PC-9 (cell line): ENCODE data around the gene SPON1. TPM values are rescaled to one million over a fixed set of nuclear protein-coding genes. Genes with fewer than 3 reads are reported as not detected.
A peak's percentile ranks its signal among the peaks of the same experiment; 100 is the strongest.

Experiments used
- BruUV-seq: library from RNA; stranded (reverse); fragments of 400-500 nt; replicated peaks from 2 replicates; lab custom pipeline; 2021; lab: Mats Ljungman, UMichigan
- CTCF ChIA-PET: fragments of 300-600 bp; sonication (Branson Sonifier 250); formaldehyde crosslinking; loops from one replicate; lab custom pipeline; 2022; ENCODE audit warnings: antibody characterized with exemption; lab: Charles Lee
- POLR2A ChIA-PET: fragments of 300-600 bp; sonication (Branson Sonifier 250); formaldehyde crosslinking; loops from one replicate; lab custom pipeline; 2022; ENCODE audit warnings: antibody characterized with exemption; ENCODE audit not compliant: unreplicated experiment; lab: Charles Lee
- DNase-seq, 2 experiments: peaks; one replicate each; pipeline versions ENCODE4 v3.0.0 to v3.0.0-alpha.2; 2015 to 2022; ENCODE audit warnings: mixed read lengths in 1 of 2
- H2AFZ ChIP-seq: fragments of 200-600 bp; sonication (generic); 2 replicates; pipeline ENCODE4 v1.8.1; 2017; ENCODE audit warnings: antibody characterized with exemption
- H3F3A ChIP-seq: fragments of 200-600 bp; sonication (generic); 2 replicates; pipeline ENCODE4 v1.8.1; 2017; ENCODE audit warnings: antibody characterized with exemption, mild to moderate bottlenecking, low read depth; ENCODE audit not compliant: insufficient read depth
- H3K27ac ChIP-seq: fragments of 200-600 bp; sonication (generic); 2 replicates; pipeline ENCODE4 v1.6.1; 2016; ENCODE audit warnings: mixed run types
- H3K27me3 ChIP-seq: fragments of 200-600 bp; sonication (generic); 2 replicates; pipeline ENCODE4 v1.6.1; 2016; ENCODE audit warnings: low read depth, mixed run types; ENCODE audit not compliant: insufficient read depth
- H3K36me3 ChIP-seq: fragments of 200-600 bp; sonication (generic); 2 replicates; pipeline ENCODE4 v1.6.1; 2016; ENCODE audit warnings: low read depth, mixed run types
- H3K4me1 ChIP-seq: fragments of 200-600 bp; sonication (generic); replicated peaks from 2 replicates; pipeline ENCODE4 v1.6.1; 2016; ENCODE audit warnings: mixed run types; ENCODE audit not compliant: insufficient read depth
- H3K4me2 ChIP-seq: fragments of 200-600 bp; sonication (generic); 2 replicates; pipeline ENCODE4 v1.6.1; 2017; ENCODE audit warnings: mixed run types
- H3K4me3 ChIP-seq: fragments of 200-600 bp; sonication (generic); 2 replicates; pipeline ENCODE4 v1.6.1; 2016; ENCODE audit warnings: mixed run types
- H3K79me2 ChIP-seq: fragments of 200-600 bp; sonication (generic); 2 replicates; pipeline ENCODE4 v1.6.1; 2017; ENCODE audit warnings: low read depth, mixed run types
- H3K9me2 ChIP-seq: fragments of 200-600 bp; sonication (generic); 2 replicates; pipeline ENCODE4 v1.8.1; 2017; ENCODE audit warnings: mild to moderate bottlenecking; ENCODE audit not compliant: insufficient read depth
- H3K9me3 ChIP-seq: fragments of 200-600 bp; sonication (generic); 2 replicates; pipeline ENCODE4 v1.8.1; 2016; ENCODE audit warnings: low read depth; ENCODE audit not compliant: insufficient read depth
- H4K20me1 ChIP-seq: fragments of 200-600 bp; sonication (generic); 2 replicates; pipeline ENCODE4 v1.8.1; 2017; ENCODE audit not compliant: insufficient read depth
- CTCF ChIP-seq: fragments of 200-600 bp; sonication (generic); conservative IDR thresholded peaks from 2 replicates; pipeline ENCODE4 v1.6.1; 2017; ENCODE audit warnings: mixed run types, antibody characterized with exemption, mild to moderate bottlenecking, moderate library complexity
- EZH2 ChIP-seq: fragments of 200-600 bp; sonication (generic); IDR thresholded peaks from 2 replicates; pipeline ENCODE4 v1.8.0; 2017; ENCODE audit warnings: antibody characterized with exemption, low read depth
- intact Hi-C: fragments of 100-400 bp; cut with micrococcal nuclease; formaldehyde crosslinking; loops from one replicate; pipeline ENCODE4 v1.10.0; 2022; ENCODE audit not compliant: unreplicated experiment
- total RNA-seq: library from RNA; stranded (reverse); gene quantifications from 2 replicates; pipeline ENCODE4 v1.2.3, GENCODE V29; 2021

SPON1 gene
- total RNA-seq, 1 experiment from 2014 or later: 0.70 TPM

GRCh38 chr11:13952221-13952620 lies 10.3 kb upstream of the SPON1 start:
- CTCF ChIA-PET: no interaction called here

DNA sequence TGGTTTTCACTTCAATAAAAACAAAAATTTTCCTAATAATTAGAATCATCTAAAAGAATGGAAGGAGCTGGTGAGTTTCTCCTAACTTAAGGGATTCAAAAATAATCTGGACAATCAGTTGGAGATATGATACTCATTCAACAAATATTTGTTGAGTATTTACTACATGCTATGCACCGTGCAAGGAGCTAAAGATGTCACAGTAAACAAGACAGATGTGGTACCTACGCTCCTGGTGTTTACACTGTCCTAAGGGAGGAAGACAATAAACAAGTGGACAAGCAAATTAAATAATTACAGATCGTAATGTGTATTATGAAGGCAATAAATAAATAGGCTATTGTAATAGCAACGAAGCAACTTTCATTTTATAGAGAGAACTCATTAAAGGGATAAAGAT lies 9.9 kb upstream of the SPON1 start:
- no peak for DNase-seq
- Histone ChIP-seq H3K4me1 (no peaks in the 10 kb centered on the region), H3K27me3 (no peaks in the 10 kb centered on the region), H3K27ac (no peak overlapping the region), H3K9me2 (no peaks in the 10 kb centered on the region), H3K79me2 (no peaks in the 10 kb centered on the region), H2AFZ (no peak overlapping the region), H3K4me3 (no peak overlapping the region), H3F3A (no peaks in the 10 kb centered on the region), H3K4me2 (no peak overlapping the region), H4K20me1 (no peaks in the 10 kb centered on the region), H3K9me3 (no peaks in the 10 kb centered on the region), H3K36me3 (no peaks in the 10 kb centered on the region)
- POLR2A ChIA-PET: no interaction called here
- CTCF ChIA-PET: no interaction called here
- intact Hi-C loops: no loop called here
- no TSS peak for BruUV-seq
- TF ChIP-seq EZH2 (no peak), CTCF (no peak)

More at GRCh38 chr11:13952221-13952620, 10.3 kb upstream of the SPON1 start:
- H2AFZ ChIP-seq: no peak overlapping the region
- no peak overlapping the region for H3K4me3 ChIP-seq
- TF ChIP-seq CTCF (no peak), EZH2 (no peak)
- no peak overlapping the region for H3K27ac ChIP-seq
- POLR2A ChIA-PET: no interaction called here
- H3F3A ChIP-seq: no peaks in the 10 kb centered on the region
- no peak overlapping the region for H3K4me2 ChIP-seq
- H3K4me1 ChIP-seq: no peaks in the 10 kb centered on the region
- intact Hi-C loops: no loop called here
- DNase-seq: no peak
- H3K79me2 ChIP-seq: no peaks in the 10 kb centered on the region
- no peaks in the 10 kb centered on the region for H3K27me3 ChIP-seq
- BruUV-seq: no TSS peak
- H3K36me3 ChIP-seq: no peaks in the 10 kb centered on the region
- H4K20me1 ChIP-seq: no peaks in the 10 kb centered on the region
- no peaks in the 10 kb centered on the region for H3K9me3 ChIP-seq
- H3K9me2 ChIP-seq: no peaks in the 10 kb centered on the region

DNA sequence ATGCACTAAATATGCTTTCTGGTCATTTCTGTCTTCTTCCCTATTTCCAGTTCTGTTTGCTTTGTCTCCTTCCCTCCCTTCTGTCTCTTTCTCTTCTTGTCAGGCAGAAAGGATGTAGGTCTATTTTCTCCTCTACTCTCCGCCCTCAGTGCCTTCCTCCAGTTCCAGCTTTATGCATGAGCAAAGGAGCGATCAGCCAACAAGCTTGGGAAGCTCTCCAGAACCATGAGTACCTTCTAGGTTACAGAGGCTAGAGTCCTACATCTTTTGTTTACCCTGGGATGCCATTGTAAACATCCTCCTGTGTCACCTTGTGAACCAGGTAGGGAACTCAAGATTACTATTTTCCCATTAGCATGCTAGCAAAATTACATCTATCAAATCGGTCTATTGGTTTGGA lies 7.9 kb upstream of the SPON1 start:
- no peaks in the 10 kb centered on the region for H3K9me3 ChIP-seq
- no peaks in the 10 kb centered on the region for H3K4me1 ChIP-seq
- H3K27ac ChIP-seq: no peak overlapping the region
- H3F3A ChIP-seq: no peaks in the 10 kb centered on the region
- no peak overlapping the region for H3K4me3 ChIP-seq
- intact Hi-C loops: no loop called here
- H3K79me2 ChIP-seq: no peaks in the 10 kb centered on the region
- TF ChIP-seq EZH2: no peak
- H4K20me1 ChIP-seq: no peaks in the 10 kb centered on the region
- no peaks in the 10 kb centered on the region for H3K36me3 ChIP-seq
- POLR2A ChIA-PET: interaction anchor here (0.8 kb wide), 1 partner anchor 14 kb away, joined by 5 read pairs; no protein-coding TSS in a partner anchor
- no peaks in the 10 kb centered on the region for H3K9me2 ChIP-seq
- CTCF ChIA-PET: interaction anchor here (0.6 kb wide), 1 partner anchor 10 kb away, joined by 3 read pairs; no protein-coding TSS in a partner anchor
- no peaks in the 10 kb centered on the region for H3K27me3 ChIP-seq
- H2AFZ ChIP-seq: no peak overlapping the region
- BruUV-seq: no TSS peak
- DNase-seq: no peak
- no peak overlapping the region for H3K4me2 ChIP-seq

DNA sequence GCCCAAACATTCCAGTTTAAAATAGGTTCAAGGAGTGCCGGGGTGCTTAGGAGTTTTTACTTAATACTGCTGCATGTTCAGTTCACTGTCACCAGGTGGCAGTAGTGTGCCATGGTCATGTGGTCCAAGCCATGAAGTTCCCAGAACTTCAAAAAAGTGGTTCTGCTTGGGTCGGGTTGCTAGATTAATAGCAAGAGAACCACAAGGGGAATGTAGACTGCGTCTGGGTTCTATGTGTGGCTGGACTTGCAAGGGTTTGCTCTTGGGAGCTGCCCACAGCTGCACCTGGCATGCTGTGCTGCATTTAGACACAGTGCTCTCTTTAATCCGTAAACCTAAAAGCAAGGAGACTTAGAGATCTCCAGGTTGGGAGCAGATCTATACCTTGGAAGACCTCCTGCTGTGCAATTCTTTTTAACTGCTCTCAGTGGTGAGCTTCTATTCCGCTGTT lies 6.5 kb upstream of the SPON1 start:
- H3K36me3 ChIP-seq: no peaks in the 10 kb centered on the region
- H3K27me3 ChIP-seq: no peaks in the 10 kb centered on the region
- no peak overlapping the region for H3K27ac ChIP-seq
- ChIA-PET CTCF (interaction anchor here (1.4 kb wide), 1 partner anchor 192 kb away, joined by 3 read pairs; no protein-coding TSS in a partner anchor), POLR2A (no interaction called here)
- H3K9me2 ChIP-seq: no peaks in the 10 kb centered on the region
- no peaks in the 10 kb centered on the region for H4K20me1 ChIP-seq
- H3K4me3 ChIP-seq: no peak overlapping the region
- DNase-seq: peak in 1 of 2 experiments; percentile 19
- no TSS peak for BruUV-seq
- no peaks in the 10 kb centered on the region for H3K9me3 ChIP-seq
- intact Hi-C loops: loop anchor here (1.0 to 5.0 kb wide), 3 partner anchors 184 to 293 kb away; no protein-coding TSS in a partner anchor
- H3K4me2 ChIP-seq: no peak overlapping the region
- H3K79me2 ChIP-seq: no peaks in the 10 kb centered on the region
- H2AFZ ChIP-seq: no peak overlapping the region
- H3K4me1 ChIP-seq: no peaks in the 10 kb centered on the region
- no peak for TF ChIP-seq EZH2
- TF ChIP-seq CTCF: peak; percentile 89
- H3F3A ChIP-seq: no peaks in the 10 kb centered on the region
